Panc1 (cell line): ENCODE measurements around the gene BHLHE23. TPM values are rescaled to one million over a fixed set of nuclear protein-coding genes. Genes with fewer than 3 reads are reported as not detected.

Source experiments
- ATAC-seq: fragments of 200-7000 bp; cut with Tn5 transposase; 2 replicates; pipeline ENCODE4 v1.9.1; 2020; ENCODE audit warnings: mild to moderate bottlenecking, moderate library complexity
- BruUV-seq: library from RNA; stranded (reverse); fragments of 400-500 nt; replicated peaks from 2 replicates; lab custom pipeline; 2021; lab: Mats Ljungman, UMichigan
- CTCF ChIA-PET: fragments of 300-600 bp; sonication (Branson Sonifier 250); formaldehyde crosslinking; loops from one replicate; lab custom pipeline; 2022; ENCODE audit warnings: antibody characterized with exemption; lab: Charles Lee
- POLR2A ChIA-PET: fragments of 300-600 bp; sonication (Branson Sonifier 250); formaldehyde crosslinking; loops from one replicate; lab custom pipeline; 2022; ENCODE audit warnings: antibody characterized with exemption; lab: Charles Lee
- DNase-seq: peaks from one replicate; pipeline ENCODE4 v3.0.0-alpha.2; 2010; ENCODE audit warnings: low read depth, low spot score
- H3K27ac ChIP-seq: 2 replicates; pipeline ENCODE4 v1.5.1; 2011; ENCODE audit warnings: mild to moderate bottlenecking, low read length, inconsistent platforms
- H3K27me3 ChIP-seq: fragments of 200-500 bp; sonication (Bioruptor generic); 2 replicates; pipeline ENCODE4 v1.6.0; 2014; ENCODE audit warnings: low read length, inconsistent platforms; ENCODE audit not compliant: control insufficient read depth, insufficient read depth
- H3K36me3 ChIP-seq: fragments of 200-500 bp; sonication (Bioruptor generic); 2 replicates; pipeline ENCODE4 v1.5.1; 2014; ENCODE audit warnings: inconsistent platforms, mild to moderate bottlenecking, low read length, moderate library complexity; ENCODE audit not compliant: control insufficient read depth, insufficient read depth
- H3K4me1 ChIP-seq: 2 replicates; pipeline ENCODE4 v1.5.1; 2011; ENCODE audit warnings: inconsistent platforms, mild to moderate bottlenecking, low read length, moderate library complexity; ENCODE audit not compliant: control insufficient read depth, insufficient read depth
- H3K4me3 ChIP-seq, 2 experiments: 2 replicates each; pipeline ENCODE4 v1.5.1; 2011 to 2012; ENCODE audit warnings: low read depth in 2 of 2, low read length in 2 of 2, mild to moderate bottlenecking in 2 of 2, inconsistent platforms in 1 of 2, moderate library complexity in 1 of 2
- H3K9me3 ChIP-seq: fragments of 200-500 bp; sonication (Bioruptor generic); 2 replicates; pipeline ENCODE4 v1.5.1; 2014; ENCODE audit warnings: low read depth, mild to moderate bottlenecking, inconsistent platforms, low read length, moderate library complexity; ENCODE audit not compliant: control insufficient read depth, insufficient read depth
- POLR2AphosphoS5 ChIP-seq: IDR thresholded peaks from 2 replicates; pipeline ENCODE4 v1.6.1; 2012; ENCODE audit warnings: mild to moderate bottlenecking, low read depth, low read length, moderate library complexity
- SIN3A ChIP-seq: IDR thresholded peaks from 2 replicates; pipeline ENCODE4 v1.6.1; 2012; ENCODE audit warnings: low read depth, mild to moderate bottlenecking, low read length, moderate library complexity, borderline replicate concordance; ENCODE audit not compliant: insufficient read depth
- TCF7L2 ChIP-seq: IDR thresholded peaks from 2 replicates; pipeline ENCODE4 v1.6.1; 2011; ENCODE audit warnings: mild to moderate bottlenecking, low read depth, low read length, inconsistent platforms
- in situ Hi-C: cut with HindIII; loops from 2 replicates; pipeline ENCODE4 v1.10.0; 2016; ENCODE audit warnings: low sequenced_read_pairs, low pct_unique_long_range_greater_than_20kb
- intact Hi-C: fragments of 100-400 bp; cut with micrococcal nuclease; formaldehyde crosslinking; loops from one replicate; pipeline ENCODE4 v1.10.0; 2022; ENCODE audit not compliant: unreplicated experiment
- total RNA-seq: library from RNA; stranded (reverse); gene quantifications from one replicate; pipeline ENCODE4 v1.2.1, GENCODE V29; 2021; ENCODE audit not compliant: unreplicated experiment
- TF ChIP-seq, protein P1 (sequence below), 2 experiments: IDR thresholded peaks; 2 replicates each; pipeline ENCODE4 v1.6.1; 2011 to 2012; ENCODE audit warnings: low read depth in 2 of 2, control low read depth in 1 of 2, low read length in 1 of 2, mild to moderate bottlenecking in 1 of 2, moderate library complexity in 1 of 2; ENCODE audit not compliant: insufficient read depth in 1 of 2
- TF ChIP-seq, protein P2 (sequence below): fragments of 450-650 bp; IDR thresholded peaks from 2 replicates; pipeline ENCODE4 v1.5.1; 2017; ENCODE audit warnings: mild to moderate bottlenecking

Gene BHLHE23
- total RNA-seq, 1 experiment from 2014 or later: not detected

DNA sequence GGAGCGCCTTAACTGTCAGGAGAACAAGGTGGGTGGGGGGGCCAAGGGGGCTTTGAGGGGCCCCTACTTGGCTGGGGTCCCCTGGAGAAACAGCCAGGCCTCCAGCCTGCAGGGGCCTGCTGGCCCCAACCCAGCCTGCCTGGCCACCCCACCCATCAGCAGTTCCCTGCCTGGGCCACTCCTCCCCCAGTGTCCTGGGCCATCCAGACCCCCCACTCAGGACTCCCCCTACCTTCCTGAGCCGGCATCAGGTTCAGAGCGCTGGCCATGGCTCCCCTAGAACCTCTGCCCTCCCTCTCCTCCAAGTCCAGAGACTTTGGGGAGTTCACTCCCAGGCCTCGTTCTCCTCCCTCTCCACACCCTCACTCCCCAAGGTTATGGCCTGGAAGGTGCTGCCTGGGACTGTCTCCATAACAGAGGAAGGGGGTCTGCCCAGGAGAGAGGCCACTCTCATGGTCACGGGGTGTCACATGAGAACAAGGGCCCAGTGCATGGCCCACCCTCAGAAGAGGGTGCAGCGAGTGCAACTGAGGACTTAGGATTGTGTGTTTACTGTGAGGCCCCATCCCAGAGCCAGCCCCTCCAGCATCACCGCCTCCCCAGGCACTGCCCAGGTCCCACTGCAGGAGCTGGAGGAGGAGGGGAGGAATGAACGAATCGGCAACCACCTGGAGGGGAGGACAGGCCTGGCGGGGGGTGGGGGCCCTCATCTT is 48.2 kb downstream of the BHLHE23 start:
- BruUV-seq: no TSS peak
- DNase-seq (no peak), ATAC-seq (no peak)
- CTCF ChIA-PET: no interaction called here
- in situ Hi-C loops (no loop called here), intact Hi-C loops (no loop called here)
- no peaks in the 10 kb centered on the region for H3K27me3 ChIP-seq
- POLR2A ChIA-PET: no interaction called here
- H3K4me1 ChIP-seq: peaks cover 9% of the 10 kb centered on the region; the same call in 1 of the 2 replicates
- TF ChIP-seq POLR2AphosphoS5 (no peak), TCF7L2 (no peak), SIN3A (no peak)
- TF ChIP-seq, protein P1, sequence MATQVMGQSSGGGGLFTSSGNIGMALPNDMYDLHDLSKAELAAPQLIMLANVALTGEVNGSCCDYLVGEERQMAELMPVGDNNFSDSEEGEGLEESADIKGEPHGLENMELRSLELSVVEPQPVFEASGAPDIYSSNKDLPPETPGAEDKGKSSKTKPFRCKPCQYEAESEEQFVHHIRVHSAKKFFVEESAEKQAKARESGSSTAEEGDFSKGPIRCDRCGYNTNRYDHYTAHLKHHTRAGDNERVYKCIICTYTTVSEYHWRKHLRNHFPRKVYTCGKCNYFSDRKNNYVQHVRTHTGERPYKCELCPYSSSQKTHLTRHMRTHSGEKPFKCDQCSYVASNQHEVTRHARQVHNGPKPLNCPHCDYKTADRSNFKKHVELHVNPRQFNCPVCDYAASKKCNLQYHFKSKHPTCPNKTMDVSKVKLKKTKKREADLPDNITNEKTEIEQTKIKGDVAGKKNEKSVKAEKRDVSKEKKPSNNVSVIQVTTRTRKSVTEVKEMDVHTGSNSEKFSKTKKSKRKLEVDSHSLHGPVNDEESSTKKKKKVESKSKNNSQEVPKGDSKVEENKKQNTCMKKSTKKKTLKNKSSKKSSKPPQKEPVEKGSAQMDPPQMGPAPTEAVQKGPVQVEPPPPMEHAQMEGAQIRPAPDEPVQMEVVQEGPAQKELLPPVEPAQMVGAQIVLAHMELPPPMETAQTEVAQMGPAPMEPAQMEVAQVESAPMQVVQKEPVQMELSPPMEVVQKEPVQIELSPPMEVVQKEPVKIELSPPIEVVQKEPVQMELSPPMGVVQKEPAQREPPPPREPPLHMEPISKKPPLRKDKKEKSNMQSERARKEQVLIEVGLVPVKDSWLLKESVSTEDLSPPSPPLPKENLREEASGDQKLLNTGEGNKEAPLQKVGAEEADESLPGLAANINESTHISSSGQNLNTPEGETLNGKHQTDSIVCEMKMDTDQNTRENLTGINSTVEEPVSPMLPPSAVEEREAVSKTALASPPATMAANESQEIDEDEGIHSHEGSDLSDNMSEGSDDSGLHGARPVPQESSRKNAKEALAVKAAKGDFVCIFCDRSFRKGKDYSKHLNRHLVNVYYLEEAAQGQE (IDR thresholded peaks at IDR 0.05; ENCODE audit: insufficient read depth in 1 of 2, low read depth in 2 of 2, low read length in 1 of 2): no peak
- TF ChIP-seq, protein P2, sequence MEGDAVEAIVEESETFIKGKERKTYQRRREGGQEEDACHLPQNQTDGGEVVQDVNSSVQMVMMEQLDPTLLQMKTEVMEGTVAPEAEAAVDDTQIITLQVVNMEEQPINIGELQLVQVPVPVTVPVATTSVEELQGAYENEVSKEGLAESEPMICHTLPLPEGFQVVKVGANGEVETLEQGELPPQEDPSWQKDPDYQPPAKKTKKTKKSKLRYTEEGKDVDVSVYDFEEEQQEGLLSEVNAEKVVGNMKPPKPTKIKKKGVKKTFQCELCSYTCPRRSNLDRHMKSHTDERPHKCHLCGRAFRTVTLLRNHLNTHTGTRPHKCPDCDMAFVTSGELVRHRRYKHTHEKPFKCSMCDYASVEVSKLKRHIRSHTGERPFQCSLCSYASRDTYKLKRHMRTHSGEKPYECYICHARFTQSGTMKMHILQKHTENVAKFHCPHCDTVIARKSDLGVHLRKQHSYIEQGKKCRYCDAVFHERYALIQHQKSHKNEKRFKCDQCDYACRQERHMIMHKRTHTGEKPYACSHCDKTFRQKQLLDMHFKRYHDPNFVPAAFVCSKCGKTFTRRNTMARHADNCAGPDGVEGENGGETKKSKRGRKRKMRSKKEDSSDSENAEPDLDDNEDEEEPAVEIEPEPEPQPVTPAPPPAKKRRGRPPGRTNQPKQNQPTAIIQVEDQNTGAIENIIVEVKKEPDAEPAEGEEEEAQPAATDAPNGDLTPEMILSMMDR: no peak
- H3K4me3 ChIP-seq: no peak overlapping the region
- no peaks in the 10 kb centered on the region for H3K36me3 ChIP-seq
- H3K27ac ChIP-seq: no peak overlapping the region
- H3K9me3 ChIP-seq: no peaks in the 10 kb centered on the region

DNA sequence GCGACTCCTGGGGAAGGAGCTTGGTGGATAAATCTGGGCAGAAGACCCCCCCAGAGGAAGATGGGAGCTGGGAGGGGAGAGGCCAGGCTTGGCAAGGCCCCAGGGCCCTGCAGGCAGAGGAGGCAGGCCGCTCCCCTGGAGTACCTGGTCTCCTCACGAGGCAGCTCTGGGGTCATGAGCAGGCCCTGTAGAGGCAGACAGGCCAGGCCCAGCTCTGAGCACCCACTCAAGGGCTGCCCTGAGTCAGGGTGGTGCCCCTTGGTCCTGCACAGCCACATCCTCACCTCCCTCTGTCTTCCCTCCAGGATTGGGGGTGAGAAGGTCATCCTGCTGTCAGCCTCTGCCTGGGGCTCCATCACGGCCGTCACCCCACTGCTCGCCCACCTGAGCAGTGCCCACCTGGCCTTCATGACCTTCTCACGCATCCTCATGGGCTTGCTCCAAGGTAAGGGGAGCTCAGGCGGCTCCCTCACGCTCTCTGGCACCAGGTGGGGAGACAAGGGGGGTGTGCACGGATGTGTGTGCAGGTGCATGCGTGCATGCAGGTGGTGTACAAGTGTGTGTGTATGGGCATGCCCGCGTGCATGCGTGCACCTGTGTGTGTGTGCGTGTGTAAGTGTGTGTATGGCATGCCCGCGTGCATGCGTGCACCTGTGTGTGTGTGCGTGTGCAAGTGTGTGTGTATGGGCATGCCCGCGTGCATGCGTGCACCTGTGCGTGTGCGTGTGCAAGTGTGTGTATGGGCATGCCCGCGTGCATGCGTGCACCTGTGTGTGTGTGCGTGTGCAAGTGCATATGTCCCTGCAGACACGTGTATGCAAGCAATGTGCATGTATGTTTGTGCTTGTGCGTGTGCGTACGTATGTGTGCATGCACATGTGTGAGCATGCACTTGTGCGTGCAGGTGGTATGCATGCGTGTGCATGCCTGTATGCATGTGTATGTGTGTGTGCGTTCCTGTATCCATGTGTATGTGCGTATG is 49.3 kb downstream of the BHLHE23 start:
- in situ Hi-C loops (no loop called here), intact Hi-C loops (no loop called here)
- Histone ChIP-seq H3K4me1 (peaks cover 9% of the 10 kb centered on the region; the same call in 1 of the 2 replicates), H3K4me3 (no peak overlapping the region), H3K9me3 (no peaks in the 10 kb centered on the region), H3K27me3 (no peaks in the 10 kb centered on the region), H3K36me3 (no peaks in the 10 kb centered on the region), H3K27ac (no peak overlapping the region)
- ChIA-PET CTCF (interaction anchor here (0.7 kb wide), 1 partner anchor 66 kb away, joined by 3 read pairs; no protein-coding TSS in a partner anchor), POLR2A (interaction anchor here (0.5 kb wide), 1 partner anchor 241 kb away, joined by 11 read pairs; no protein-coding TSS in a partner anchor)
- TF ChIP-seq, protein P2: no peak
- TF ChIP-seq TCF7L2: no peak
- TF ChIP-seq SIN3A: no peak
- TF ChIP-seq POLR2AphosphoS5: no peak
- TF ChIP-seq, protein P1 (IDR thresholded peaks at IDR 0.05; ENCODE audit: insufficient read depth in 1 of 2, low read depth in 2 of 2, low read length in 1 of 2): no peak
- ATAC-seq (no peak), DNase-seq (no peak)
- BruUV-seq: no TSS peak
